Measurements from ENCODE around the gene SRGAP2C.
"Not testable (repeated sequence)": the region's sequence is repeated elsewhere in the genome, so short reads cannot be mapped to it uniquely, and the experiment has no call there.

GRCh38 chr1:121176649-121177048 lies 8.1 kb upstream of the SRGAP2C start:
- TF ChIP-seq CTCF (IDR thresholded peaks at IDR 0.05); CHD2 (IDR thresholded peaks at IDR 0.05; ENCODE audit: low read length, partially characterized antibody); EP300 (IDR thresholded peaks at IDR 0.05; ENCODE audit: borderline replicate concordance in 1 of 2, low read depth in 1 of 2, low read length in 1 of 2); RAD21 (IDR thresholded peaks at IDR 0.05; ENCODE audit: low read length); MEF2A (IDR thresholded peaks at IDR 0.05; ENCODE audit: borderline replicate concordance, low read depth); GABPA (IDR thresholded peaks at IDR 0.05; ENCODE audit: low read depth); POLR2AphosphoS5 (IDR thresholded peaks at IDR 0.05; ENCODE audit: low read depth, low read length); RFX5 (IDR thresholded peaks at IDR 0.05; ENCODE audit: low read length); NFIC (IDR thresholded peaks at IDR 0.05; ENCODE audit: borderline replicate concordance); REST (IDR thresholded peaks at IDR 0.05; ENCODE audit: low read depth, low read length); USF2 (IDR thresholded peaks at IDR 0.05; ENCODE audit: borderline replicate concordance, low read depth, low read length); EZH2phosphoT487 (IDR thresholded peaks at IDR 0.05; ENCODE audit: borderline replicate concordance, low read depth); FOXM1 (IDR thresholded peaks at IDR 0.05; ENCODE audit: low read depth): not testable (repeated sequence)
